Suprapubic skin (tissue), 4 donors: ENCODE results near the gene KHSRP.

Experiments used
- EP300 ChIP-seq: sonication (generic); formaldehyde crosslinking; IDR thresholded peaks from one replicate; pipeline ENCODE4 v1.6.1; 2017; ENCODE audit warnings: antibody characterized with exemption
- POLR2A ChIP-seq, 2 donors: fragments of 450-650 bp; IDR thresholded peaks; one replicate each; pipeline ENCODE4 v1.6.1; 2017; ENCODE audit warnings: antibody characterized with exemption in 2 of 2, mild to moderate bottlenecking in 2 of 2, moderate library complexity in 2 of 2
- POLR2AphosphoS5 ChIP-seq, 3 donors: sonication (generic); formaldehyde crosslinking; IDR thresholded peaks; one replicate each; pipeline ENCODE4 v1.6.1; 2017; ENCODE audit warnings: antibody characterized with exemption in 3 of 3
- TF ChIP-seq, protein P1 (sequence below), 2 donors: fragments of 200-600 bp in 1 of 2; fragments of 450-650 bp in 1 of 2; sonication (generic) in 1 of 2; IDR thresholded peaks; one replicate each; pipeline ENCODE4 v1.5.1; 2016 to 2019; ENCODE audit warnings: antibody characterized with exemption in 2 of 2, mild to moderate bottlenecking in 1 of 2, moderate library complexity in 1 of 2

DNA sequence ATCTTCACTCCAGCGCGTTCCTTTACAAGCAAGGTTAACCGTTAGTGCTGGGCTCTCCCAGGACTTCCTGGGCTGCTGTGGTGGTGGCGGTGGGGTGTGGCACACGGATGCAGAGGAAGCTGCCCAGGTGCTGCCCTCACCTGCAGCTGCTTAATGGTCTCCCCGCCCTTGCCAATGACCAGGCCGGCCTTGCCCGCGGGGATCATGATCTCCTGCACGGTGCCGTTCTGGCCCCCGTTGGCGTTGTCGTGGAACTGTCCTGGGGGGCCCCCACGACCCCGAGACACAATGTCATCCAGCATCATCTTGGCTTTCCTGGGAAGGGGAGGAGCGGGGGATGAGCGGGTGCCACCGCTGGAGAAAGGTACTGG, 6.1 kb downstream of the KHSRP start:
- TF ChIP-seq POLR2AphosphoS5 (IDR thresholded peaks at IDR 0.05) (no peak), POLR2A (IDR thresholded peaks at IDR 0.05) (no peak), EP300 (no peak)
- TF ChIP-seq, protein P1, sequence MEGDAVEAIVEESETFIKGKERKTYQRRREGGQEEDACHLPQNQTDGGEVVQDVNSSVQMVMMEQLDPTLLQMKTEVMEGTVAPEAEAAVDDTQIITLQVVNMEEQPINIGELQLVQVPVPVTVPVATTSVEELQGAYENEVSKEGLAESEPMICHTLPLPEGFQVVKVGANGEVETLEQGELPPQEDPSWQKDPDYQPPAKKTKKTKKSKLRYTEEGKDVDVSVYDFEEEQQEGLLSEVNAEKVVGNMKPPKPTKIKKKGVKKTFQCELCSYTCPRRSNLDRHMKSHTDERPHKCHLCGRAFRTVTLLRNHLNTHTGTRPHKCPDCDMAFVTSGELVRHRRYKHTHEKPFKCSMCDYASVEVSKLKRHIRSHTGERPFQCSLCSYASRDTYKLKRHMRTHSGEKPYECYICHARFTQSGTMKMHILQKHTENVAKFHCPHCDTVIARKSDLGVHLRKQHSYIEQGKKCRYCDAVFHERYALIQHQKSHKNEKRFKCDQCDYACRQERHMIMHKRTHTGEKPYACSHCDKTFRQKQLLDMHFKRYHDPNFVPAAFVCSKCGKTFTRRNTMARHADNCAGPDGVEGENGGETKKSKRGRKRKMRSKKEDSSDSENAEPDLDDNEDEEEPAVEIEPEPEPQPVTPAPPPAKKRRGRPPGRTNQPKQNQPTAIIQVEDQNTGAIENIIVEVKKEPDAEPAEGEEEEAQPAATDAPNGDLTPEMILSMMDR (IDR thresholded peaks at IDR 0.05) = no peak
